Parathyroid adenoma (tissue), 2 donors: ENCODE results near the gene NMRK2.
"Not testable (repeated sequence)": the region's sequence is repeated elsewhere in the genome, so short reads cannot be mapped to it uniquely, and the experiment has no call there.

ENCODE experiments used
- H2AFZ ChIP-seq: fragments of 300-600 bp; sonication (generic); one replicate; pipeline ENCODE4 v1.7.0; 2017; ENCODE audit warnings: antibody characterized with exemption, mild to moderate bottlenecking
- H3K27ac ChIP-seq: fragments of 300-600 bp; sonication (generic); one replicate; pipeline ENCODE4 v1.7.0; 2017
- H3K27me3 ChIP-seq: fragments of 300-600 bp; sonication (generic); one replicate; pipeline ENCODE4 v1.7.0; 2017; ENCODE audit warnings: low read length; ENCODE audit not compliant: control insufficient read depth, insufficient read depth
- H3K36me3 ChIP-seq: fragments of 300-600 bp; sonication (generic); one replicate; pipeline ENCODE4 v1.7.0; 2017; ENCODE audit warnings: low read length; ENCODE audit not compliant: control insufficient read depth, insufficient read depth
- H3K4me1 ChIP-seq: fragments of 300-600 bp; sonication (generic); one replicate; pipeline ENCODE4 v1.7.0; 2017; ENCODE audit warnings: control low read depth
- H3K4me2 ChIP-seq: fragments of 300-600 bp; sonication (generic); one replicate; pipeline ENCODE4 v1.7.0; 2017; ENCODE audit warnings: low read length
- H3K4me3 ChIP-seq: fragments of 300-600 bp; sonication (generic); one replicate; pipeline ENCODE4 v1.7.0; 2017; ENCODE audit warnings: low read depth, low read length
- H3K79me2 ChIP-seq: fragments of 300-600 bp; sonication (generic); one replicate; pipeline ENCODE4 v1.7.0; 2017; ENCODE audit warnings: control low read depth
- H3K9ac ChIP-seq: fragments of 300-600 bp; sonication (generic); one replicate; pipeline ENCODE4 v1.7.0; 2017; ENCODE audit warnings: mild to moderate bottlenecking
- H3K9me3 ChIP-seq: fragments of 300-600 bp; sonication (generic); one replicate; pipeline ENCODE4 v1.7.0; 2017; ENCODE audit warnings: low read length; ENCODE audit not compliant: control insufficient read depth
- TF ChIP-seq, protein P1 (sequence below): fragments of 300-600 bp; sonication (generic); IDR thresholded peaks from one replicate; pipeline ENCODE4 v1.7.0; 2017; ENCODE audit warnings: antibody characterized with exemption, mild to moderate bottlenecking
- donor health status: primary hyperparathyroidism.

Gene NMRK2

DNA sequence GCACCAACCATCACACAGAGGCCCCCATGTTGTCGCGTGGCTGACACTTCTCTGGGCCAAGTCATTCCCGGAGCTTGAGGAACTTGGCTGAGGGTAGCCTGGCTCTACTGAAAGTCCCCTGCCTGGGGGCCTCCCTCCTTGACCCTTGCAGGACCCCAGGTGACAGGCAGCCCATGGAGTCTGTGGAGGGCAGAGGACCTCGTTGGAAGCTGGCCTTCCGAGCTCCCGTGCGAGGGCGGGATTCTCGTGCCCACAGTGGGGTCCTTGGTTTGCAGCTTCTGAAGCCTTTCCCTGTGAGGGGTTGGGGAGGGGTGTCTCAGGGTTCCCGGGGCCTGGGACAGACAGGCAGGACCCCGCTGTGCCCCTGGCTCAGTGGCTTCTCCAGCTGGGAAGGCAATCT lies 16.4 kb downstream of the NMRK2 start:
- Histone ChIP-seq H3K4me3 (no peak overlapping the region), H3K36me3 (no peaks in the 10 kb centered on the region), H3K27ac (no peak overlapping the region), H3K79me2 (no peaks in the 10 kb centered on the region), H3K4me2 (no peak overlapping the region), H3K9me3 (no peaks in the 10 kb centered on the region), H3K9ac (no peak overlapping the region), H3K27me3 (no peaks in the 10 kb centered on the region), H2AFZ (no peak overlapping the region), H3K4me1 (no peaks in the 10 kb centered on the region)
- TF ChIP-seq, protein P1, sequence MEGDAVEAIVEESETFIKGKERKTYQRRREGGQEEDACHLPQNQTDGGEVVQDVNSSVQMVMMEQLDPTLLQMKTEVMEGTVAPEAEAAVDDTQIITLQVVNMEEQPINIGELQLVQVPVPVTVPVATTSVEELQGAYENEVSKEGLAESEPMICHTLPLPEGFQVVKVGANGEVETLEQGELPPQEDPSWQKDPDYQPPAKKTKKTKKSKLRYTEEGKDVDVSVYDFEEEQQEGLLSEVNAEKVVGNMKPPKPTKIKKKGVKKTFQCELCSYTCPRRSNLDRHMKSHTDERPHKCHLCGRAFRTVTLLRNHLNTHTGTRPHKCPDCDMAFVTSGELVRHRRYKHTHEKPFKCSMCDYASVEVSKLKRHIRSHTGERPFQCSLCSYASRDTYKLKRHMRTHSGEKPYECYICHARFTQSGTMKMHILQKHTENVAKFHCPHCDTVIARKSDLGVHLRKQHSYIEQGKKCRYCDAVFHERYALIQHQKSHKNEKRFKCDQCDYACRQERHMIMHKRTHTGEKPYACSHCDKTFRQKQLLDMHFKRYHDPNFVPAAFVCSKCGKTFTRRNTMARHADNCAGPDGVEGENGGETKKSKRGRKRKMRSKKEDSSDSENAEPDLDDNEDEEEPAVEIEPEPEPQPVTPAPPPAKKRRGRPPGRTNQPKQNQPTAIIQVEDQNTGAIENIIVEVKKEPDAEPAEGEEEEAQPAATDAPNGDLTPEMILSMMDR: no peak

DNA sequence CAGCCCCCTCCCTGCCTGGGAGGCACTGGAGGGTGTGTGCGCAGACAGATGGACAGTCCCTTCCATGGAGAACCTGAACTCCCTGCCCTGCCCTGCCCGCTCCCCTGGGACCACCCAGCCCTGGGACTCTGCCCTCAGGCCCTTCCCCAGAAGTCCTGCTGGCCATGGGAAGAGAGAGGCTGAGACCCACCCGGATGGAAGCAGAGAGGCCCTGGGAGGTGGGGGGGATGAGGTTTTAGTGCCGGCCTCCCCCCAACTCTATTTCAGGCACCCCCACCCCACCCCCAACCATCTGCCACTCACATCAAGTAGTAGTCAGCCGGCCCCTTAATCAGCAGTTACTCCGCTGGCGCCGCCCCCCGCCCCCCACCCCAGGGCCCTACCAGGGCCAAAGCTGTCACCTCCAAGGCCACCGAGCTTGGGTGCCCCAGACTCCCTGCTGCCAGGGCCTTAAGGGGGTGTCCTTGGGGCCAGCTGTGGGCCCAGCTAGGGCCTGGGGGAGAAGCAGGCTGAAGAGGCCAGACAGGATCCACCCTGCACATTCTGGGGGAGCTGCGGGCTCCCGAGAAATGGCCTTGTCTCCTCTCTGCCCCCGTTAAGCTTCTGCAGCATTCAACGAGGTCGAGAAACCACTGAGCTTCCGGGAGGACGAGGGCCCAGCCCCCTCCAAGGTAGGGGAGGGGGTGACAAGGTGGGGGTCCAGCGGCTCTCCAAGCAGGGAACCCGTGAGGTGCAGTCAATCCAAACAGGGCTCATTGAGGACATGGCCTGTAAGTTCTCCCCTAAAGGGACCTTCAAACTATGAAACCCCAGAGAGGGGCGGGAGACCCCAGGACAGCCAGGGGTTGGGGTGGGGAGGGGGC lies 17.4 kb downstream of the NMRK2 start:
- no peaks in the 10 kb centered on the region for H3K36me3 ChIP-seq
- H3K4me1 ChIP-seq: no peaks in the 10 kb centered on the region
- no peaks in the 10 kb centered on the region for H3K9me3 ChIP-seq
- H2AFZ ChIP-seq: no peak overlapping the region
- H3K79me2 ChIP-seq: no peaks in the 10 kb centered on the region
- no peak overlapping the region for H3K4me2 ChIP-seq
- no peaks in the 10 kb centered on the region for H3K27me3 ChIP-seq
- TF ChIP-seq, protein P1: no peak
- H3K4me3 ChIP-seq: no peak overlapping the region
- no peak overlapping the region for H3K9ac ChIP-seq
- H3K27ac ChIP-seq: no peak overlapping the region

DNA sequence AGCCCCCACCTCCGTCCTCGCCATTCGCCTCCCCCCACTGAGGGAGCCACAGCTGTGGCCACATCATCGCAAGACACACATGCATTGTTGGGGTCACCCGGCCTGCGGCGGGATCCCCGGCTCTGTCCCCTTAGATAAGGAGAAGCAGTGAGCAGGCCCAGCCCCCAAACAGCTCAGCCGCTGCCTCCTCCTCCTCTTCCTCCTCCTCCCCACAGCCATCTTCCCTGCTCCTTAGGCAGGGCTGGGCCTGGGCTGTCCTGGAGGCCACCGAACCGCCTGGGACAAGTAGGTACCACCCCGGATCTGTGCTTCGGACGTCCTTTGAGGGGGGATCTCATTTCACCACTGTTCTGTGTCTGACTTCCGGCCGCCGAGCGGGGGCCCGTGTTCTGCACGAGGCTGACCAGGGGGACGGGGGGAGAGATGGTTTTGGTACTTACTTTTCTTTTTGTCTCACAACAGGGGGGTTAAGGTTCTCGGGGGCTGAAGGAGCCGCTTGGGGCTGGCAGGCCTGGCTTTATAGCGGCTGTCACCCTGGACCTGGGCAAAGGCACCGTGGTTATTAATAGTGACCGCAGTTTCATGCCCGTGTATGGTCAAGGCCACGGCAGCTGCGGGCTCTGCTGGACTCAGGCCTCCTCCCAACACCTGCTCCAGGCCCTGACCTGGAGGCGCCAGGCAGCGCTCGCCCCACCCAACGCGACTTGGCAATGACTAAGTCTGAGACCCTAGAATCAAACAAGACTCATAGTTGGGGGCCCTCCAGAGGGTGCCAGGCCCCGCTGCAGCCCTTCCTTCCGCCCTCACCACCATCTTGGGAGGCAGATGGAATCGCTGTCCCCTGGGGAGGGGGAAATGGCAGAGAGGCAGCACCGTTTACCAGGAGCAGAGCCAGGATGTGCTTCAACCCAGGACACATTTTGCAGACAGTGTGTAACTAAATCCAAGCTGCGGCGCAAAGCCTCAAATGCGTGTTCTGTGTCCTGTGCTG lies 18.3 kb downstream of the NMRK2 start:
- no peaks in the 10 kb centered on the region for H3K9me3 ChIP-seq
- H3K9ac ChIP-seq: no peak overlapping the region
- no peak overlapping the region for H3K4me2 ChIP-seq
- no peak overlapping the region for H3K27ac ChIP-seq
- no peaks in the 10 kb centered on the region for H3K79me2 ChIP-seq
- no peaks in the 10 kb centered on the region for H3K27me3 ChIP-seq
- H3K36me3 ChIP-seq: no peaks in the 10 kb centered on the region
- no peak overlapping the region for H2AFZ ChIP-seq
- TF ChIP-seq, protein P1: no peak
- H3K4me1 ChIP-seq: no peaks in the 10 kb centered on the region
- H3K4me3 ChIP-seq: no peak overlapping the region

DNA sequence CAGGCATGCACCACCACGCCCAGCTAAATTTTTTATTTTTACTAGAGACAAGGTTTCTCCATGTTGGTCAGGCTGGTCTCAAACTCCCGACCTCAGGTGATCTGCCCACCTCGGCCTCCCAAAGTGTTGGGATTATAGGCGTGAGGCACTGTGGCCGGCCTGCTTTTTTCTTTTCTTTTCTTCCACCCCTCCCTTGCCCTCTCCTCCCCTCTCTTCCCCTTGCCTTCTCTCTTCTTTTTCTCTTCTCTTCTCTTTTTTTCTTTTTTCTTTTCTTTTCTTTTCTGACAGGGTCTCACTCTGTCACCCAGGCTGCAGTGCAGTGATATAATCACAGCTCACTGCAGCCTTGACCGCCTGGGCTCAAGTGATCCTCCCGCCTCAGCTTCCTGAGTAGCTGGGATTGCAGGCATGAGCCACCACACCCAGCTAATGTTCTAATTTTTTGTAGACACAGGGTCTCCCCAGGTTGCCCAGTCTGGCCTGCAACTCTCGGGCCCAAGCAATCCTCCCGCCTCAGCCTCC lies 19.9 kb downstream of the NMRK2 start:
- H2AFZ ChIP-seq, H3K36me3 ChIP-seq, H3K79me2 ChIP-seq, H3K27me3 ChIP-seq, H3K9me3 ChIP-seq, H3K9ac ChIP-seq, H3K4me3 ChIP-seq, H3K27ac ChIP-seq, H3K4me1 ChIP-seq, H3K4me2 ChIP-seq: not testable (repeated sequence)

DNA sequence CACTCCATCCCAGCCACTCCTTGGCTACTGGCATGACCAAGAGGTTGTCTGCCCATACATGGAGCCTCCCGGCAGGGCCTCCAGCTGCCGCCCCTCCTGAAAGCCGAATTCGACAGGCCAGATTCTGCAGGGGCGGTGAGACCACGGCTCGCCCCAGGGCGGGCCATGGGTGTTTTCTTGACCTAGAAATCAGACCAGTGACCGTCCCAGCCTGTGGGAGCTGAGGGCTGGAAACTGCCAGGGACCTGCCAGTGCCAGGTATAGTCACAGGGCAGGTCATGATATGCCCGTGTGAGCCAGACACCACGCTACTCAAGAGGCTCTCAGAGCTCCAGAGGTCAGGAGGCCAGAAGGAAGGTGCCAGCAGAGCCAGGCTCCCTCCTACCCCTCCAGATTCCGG lies 21.2 kb downstream of the NMRK2 start:
- Histone ChIP-seq H3K79me2 (no peaks in the 10 kb centered on the region), H3K27ac (no peak overlapping the region), H3K36me3 (no peaks in the 10 kb centered on the region), H3K4me2 (no peak overlapping the region), H3K9ac (no peak overlapping the region), H2AFZ (no peak overlapping the region), H3K27me3 (no peaks in the 10 kb centered on the region), H3K9me3 (no peaks in the 10 kb centered on the region), H3K4me3 (no peak overlapping the region), H3K4me1 (no peaks in the 10 kb centered on the region)
- TF ChIP-seq, protein P1: no peak

DNA sequence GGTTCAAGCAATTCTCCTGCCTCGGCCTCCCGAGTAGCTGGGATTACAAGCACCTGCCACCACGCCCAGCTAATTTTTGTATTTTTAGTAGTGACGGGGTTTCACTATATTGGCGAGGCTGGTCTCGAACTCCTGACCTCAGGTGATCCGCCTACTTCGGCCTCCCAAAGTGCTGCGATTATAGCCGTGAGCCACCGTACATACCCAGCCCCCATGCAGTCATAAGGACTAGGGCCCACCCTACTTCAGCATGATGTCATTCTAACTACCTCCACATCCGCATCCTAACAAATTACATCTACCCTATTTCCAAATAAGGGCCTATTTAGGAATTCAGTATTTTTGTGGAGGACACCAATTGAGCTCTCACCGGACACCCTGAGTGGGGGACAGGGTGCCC lies 22.4 kb downstream of the NMRK2 start:
- H3K27ac ChIP-seq, H3K4me3 ChIP-seq, H3K9me3 ChIP-seq, H3K79me2 ChIP-seq, H3K4me2 ChIP-seq, H3K9ac ChIP-seq, H3K36me3 ChIP-seq, H2AFZ ChIP-seq, H3K27me3 ChIP-seq, H3K4me1 ChIP-seq: not testable (repeated sequence)
